ENCODE data around the gene ZNF507.

The ZNF507 gene

GRCh38 chr19:32339988-32340874, 5.2 kb upstream of the ZNF507 start:
- no peak for DNase-seq

- no peak for DNase-seq
These were observed 2.7 kb upstream of the ZNF507 start for GRCh38 chr19:32342695-32343094.

GRCh38 chr19:32343550-32344262, 1.7 kb upstream of the ZNF507 start:
- DNase-seq = no peak

GRCh38 chr19:32346901-32347300, 1.5 kb downstream of the ZNF507 start:
- no peak for DNase-seq

- no peak for DNase-seq
These were observed 2.2 kb downstream of the ZNF507 start for GRCh38 chr19:32347573-32347972.

GRCh38 chr19:32349051-32349450, 3.6 kb downstream of the ZNF507 start:
- no peak for DNase-seq

- no peak for DNase-seq
These were observed 4.5 kb downstream of the ZNF507 start for GRCh38 chr19:32349724-32350470.

GRCh38 chr19:32350471-32350865, 5.1 kb downstream of the ZNF507 start:
- no peak for DNase-seq

GRCh38 chr19:32350987-32351348, 5.6 kb downstream of the ZNF507 start:
- DNase-seq = no peak

- no peak for DNase-seq
These were observed 6.8 kb downstream of the ZNF507 start for GRCh38 chr19:32352241-32352630.

- DNase-seq = no peak
These were observed 8.9 kb downstream of the ZNF507 start for GRCh38 chr19:32354345-32354744.

GRCh38 chr19:32355309-32355708, 9.9 kb downstream of the ZNF507 start:
- DNase-seq = no peak

GRCh38 chr19:32357720-32358119, 12.3 kb downstream of the ZNF507 start:
- DNase-seq = no peak

- DNase-seq = no peak
These were observed 12.9 kb downstream of the ZNF507 start for GRCh38 chr19:32358321-32358720.

- no peak for DNase-seq
These were observed 14.2 kb downstream of the ZNF507 start for GRCh38 chr19:32359581-32359980.

- no peak for DNase-seq
These were observed 16.3 kb downstream of the ZNF507 start for GRCh38 chr19:32361574-32362317.

GRCh38 chr19:32362318-32362691, 16.9 kb downstream of the ZNF507 start:
- no peak for DNase-seq

- no peak for DNase-seq
These were observed 17.8 kb downstream of the ZNF507 start for GRCh38 chr19:32363175-32363574.

- DNase-seq = no peak
These were observed 18.2 kb downstream of the ZNF507 start for GRCh38 chr19:32363632-32364031.

GRCh38 chr19:32364040-32364439, 18.6 kb downstream of the ZNF507 start:
- DNase-seq = no peak

GRCh38 chr19:32367063-32367462, 21.7 kb downstream of the ZNF507 start:
- no peak for DNase-seq

GRCh38 chr19:32367948-32368536, 22.6 kb downstream of the ZNF507 start:
- DNase-seq = no peak

- DNase-seq = no peak
These were observed 23.4 kb downstream of the ZNF507 start for GRCh38 chr19:32368787-32369186.
